Measurements from ENCODE around the gene CRTAP.
"Not testable (repeated sequence)": the region's sequence is repeated elsewhere in the genome, so short reads cannot be mapped to it uniquely, and the experiment has no call there.

Gene CRTAP

DNA sequence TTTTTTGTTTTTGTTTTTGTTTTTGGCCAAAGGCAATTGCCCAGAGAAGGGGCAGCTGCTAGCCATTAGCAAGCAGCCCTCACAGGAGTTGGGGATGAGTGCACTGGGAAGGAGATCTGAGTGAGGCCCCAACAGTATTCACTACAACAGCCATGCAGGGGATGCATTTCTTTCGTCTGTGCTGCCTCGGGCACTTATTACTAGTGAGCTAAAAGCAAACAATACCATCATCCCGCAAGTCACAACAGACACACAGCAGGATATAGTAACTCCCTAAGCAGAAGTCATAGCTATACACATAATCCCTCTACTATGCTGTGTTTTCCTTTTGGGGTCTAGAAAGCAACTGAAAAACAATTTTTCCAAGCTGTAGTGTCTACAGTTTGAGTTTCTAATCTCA, 27.2 kb downstream of the CRTAP start:
- DNase-seq (ENCODE audit: low spot score): no peak

- no peak for DNase-seq (ENCODE audit: low spot score)
Measured at GRCh38 chr3:33144433-33144832, 30.6 kb downstream of the CRTAP start.

GRCh38 chr3:33145221-33145900, 31.5 kb downstream of the CRTAP start:
- DNase-seq (ENCODE audit: low spot score): no peak

GRCh38 chr3:33145901-33146580, 32.2 kb downstream of the CRTAP start:
- DNase-seq (ENCODE audit: low spot score): no peak

GRCh38 chr3:33146791-33147445, 33.1 kb downstream of the CRTAP start:
- DNase-seq (ENCODE audit: low spot score): no peak

DNA sequence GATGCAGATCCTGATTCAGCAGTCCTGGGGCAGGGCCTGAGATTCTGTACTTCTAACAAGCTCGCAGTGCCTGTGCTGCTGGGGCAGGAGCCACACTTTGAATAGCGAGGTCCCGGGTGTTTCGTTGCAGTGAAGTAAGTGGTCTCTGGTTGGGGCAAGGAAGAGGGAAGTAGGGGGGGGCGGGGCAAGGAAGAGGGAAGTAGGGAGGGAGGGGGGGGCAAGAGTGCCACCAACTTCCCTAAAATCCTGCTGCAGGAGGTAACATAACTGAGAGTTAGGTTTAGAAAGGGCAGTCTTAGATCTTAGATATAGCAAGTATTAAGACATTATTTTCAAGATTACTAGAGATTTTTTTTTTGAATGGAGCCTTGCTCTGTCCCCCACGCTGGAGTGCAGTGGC, 35.5 kb downstream of the CRTAP start:
- DNase-seq (ENCODE audit: low spot score): no peak

- peak; percentile 57 for DNase-seq (ENCODE audit: low spot score)
Measured at GRCh38 chr3:33152363-33153360, 38.8 kb downstream of the CRTAP start.

GRCh38 chr3:33153782-33154181, 40.0 kb downstream of the CRTAP start:
- DNase-seq (ENCODE audit: low spot score): no peak

- no peak for DNase-seq (ENCODE audit: low spot score)
Measured at GRCh38 chr3:33155301-33155700, 41.5 kb downstream of the CRTAP start.

DNA sequence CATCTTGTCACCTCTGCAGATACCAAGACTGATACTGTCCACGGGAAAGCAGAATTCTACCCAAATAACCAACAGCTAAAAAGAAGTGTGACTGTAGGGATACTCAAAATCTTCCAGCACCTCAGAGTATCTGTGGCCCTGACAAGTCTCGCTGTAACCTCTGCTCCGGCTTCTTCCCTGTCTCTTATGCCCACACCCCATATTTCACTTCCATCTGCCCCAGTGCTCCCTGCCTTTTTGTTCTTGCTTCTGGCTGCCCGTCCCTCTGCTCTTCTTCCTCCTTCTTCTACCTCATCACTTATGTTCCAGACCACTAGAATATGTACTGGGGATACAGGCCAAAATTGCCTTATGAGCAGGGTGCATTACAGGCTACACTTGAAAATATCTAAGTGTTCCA, 45.4 kb downstream of the CRTAP start:
- DNase-seq (ENCODE audit: low spot score): no peak

DNA sequence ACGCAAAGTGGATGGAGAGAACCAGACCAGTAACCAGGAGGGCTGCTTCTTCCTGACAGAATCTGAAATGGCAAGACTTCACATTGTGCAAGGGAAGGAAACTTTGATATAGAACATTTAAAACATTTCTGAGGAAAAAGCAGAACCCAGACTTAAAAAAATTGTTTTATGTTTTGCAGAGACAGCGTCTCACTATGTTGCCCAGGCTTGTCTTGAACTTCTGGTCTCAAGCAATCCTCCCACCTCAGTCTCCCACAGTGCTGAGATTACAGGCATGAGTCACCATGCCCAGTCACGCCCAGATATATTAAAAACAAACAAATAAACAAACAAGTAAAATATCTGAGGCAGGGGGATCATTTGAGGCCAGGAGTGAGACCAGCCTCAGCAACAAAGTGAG, 46.2 kb downstream of the CRTAP start:
- DNase-seq (ENCODE audit: low spot score): no peak

GRCh38 chr3:33162621-33163020, 48.8 kb downstream of the CRTAP start:
- not testable (repeated sequence) for DNase-seq (ENCODE audit: low spot score)

- no peak for DNase-seq (ENCODE audit: low spot score)
Measured at GRCh38 chr3:33165372-33165771, 51.6 kb downstream of the CRTAP start.

DNA sequence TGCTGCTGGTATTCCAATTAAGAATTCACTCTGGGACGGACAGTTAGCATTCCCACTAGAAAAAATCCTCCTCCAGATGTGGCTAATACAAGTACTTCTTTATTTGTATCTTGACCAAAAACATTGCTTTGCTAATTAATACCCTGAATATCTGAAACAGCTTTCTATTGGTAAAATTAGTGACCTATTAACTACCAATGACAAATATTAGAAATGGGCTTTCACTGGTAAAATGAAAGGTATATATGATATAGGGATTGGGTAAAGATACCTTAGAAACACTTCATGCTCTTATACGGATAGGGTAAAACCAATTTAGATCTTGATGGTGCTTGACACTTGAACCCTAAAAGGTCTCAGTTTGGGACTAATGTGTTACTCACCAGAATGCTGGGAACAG, 52.3 kb downstream of the CRTAP start:
- DNase-seq (ENCODE audit: low spot score): no peak

DNA sequence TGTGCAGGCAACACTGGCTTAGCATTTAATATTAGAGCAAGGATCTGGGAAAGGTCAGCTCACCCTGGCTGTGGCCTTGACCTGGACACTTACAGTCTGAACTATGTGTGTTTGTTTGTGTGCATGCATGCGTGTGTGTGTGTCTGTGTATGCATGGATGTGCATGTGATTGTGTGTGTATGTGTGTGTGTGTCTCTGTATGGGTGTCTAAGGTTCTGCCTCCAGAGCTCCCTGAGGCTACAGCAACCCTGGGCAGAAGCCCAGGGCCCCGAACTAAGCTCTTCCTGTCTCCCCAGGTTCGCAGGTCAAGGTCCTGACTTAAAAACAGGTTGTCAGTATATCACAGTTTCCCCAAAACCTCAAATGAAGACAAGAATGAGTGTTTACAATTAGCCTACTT, 53.5 kb downstream of the CRTAP start:
- no peak for DNase-seq (ENCODE audit: low spot score)

DNA sequence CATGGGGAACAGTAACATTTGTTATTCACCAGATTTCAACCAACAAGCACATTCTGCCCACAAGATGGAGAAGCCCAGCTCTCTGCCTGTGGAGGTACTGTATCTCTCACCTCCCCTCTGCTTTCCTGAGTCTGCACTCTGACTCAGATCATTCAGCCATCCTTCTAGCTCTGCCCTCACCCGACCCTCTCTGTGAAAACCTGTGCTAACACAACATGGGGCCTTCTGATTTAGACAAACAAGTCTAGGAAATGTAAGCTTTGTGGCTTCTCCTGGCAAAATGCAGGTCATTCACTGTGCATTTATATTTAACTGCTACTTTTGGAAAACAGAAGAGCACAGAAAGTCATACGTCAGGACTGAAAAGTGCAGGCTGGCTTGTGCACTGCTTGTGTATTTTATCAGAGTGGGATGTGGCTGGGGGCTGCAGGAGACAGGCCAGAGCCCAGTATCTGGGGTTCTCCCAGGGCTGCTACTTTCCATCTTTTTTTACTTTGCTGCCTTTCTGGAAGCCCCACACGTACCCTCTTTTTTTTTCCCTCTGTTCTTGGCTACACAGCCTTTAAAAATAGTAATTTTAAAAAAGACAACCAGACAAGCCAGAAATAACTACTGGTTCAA, 54.0 kb downstream of the CRTAP start:
- no peak for DNase-seq (ENCODE audit: low spot score)

- DNase-seq (ENCODE audit: low spot score): no peak
Measured at GRCh38 chr3:33170531-33170930, 56.7 kb downstream of the CRTAP start.

DNA sequence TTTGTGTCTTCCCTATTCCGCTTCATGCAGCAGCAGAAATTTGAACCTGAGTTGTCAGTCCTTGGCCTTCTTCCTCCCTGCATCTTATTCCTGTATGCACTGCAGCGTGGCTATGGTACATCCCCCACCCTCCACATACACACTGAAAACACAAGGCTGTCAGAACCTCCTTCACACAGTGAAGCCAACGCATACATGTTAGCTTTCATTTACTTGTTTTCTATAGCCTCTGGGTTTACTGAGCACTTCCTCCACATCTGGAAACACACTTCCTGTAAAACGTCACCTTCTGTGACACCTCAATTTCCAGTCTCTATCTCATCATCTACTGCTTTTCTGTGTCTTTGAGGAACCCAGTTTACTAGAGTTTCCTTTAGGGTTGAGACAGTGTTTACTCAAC, 57.8 kb downstream of the CRTAP start:
- no peak for DNase-seq (ENCODE audit: low spot score)

DNA sequence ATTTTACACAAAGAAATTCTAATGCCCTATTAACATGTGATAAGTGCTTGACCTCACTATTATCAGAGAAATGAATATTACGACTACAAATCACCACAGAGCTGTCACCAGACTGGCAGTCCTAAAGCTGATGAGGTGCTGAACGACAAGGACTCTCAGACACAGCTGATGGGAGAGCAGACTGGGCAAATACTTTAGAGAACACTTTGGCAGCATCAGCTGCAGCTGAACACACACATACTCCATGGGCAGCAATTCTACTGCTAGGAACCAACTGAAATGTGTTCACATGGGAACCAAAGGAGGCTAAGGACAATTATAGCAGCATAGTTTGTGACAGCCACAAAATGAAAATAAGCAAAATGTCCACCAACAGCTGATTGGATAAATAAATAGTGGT, 59.3 kb downstream of the CRTAP start:
- DNase-seq (ENCODE audit: low spot score): no peak

DNA sequence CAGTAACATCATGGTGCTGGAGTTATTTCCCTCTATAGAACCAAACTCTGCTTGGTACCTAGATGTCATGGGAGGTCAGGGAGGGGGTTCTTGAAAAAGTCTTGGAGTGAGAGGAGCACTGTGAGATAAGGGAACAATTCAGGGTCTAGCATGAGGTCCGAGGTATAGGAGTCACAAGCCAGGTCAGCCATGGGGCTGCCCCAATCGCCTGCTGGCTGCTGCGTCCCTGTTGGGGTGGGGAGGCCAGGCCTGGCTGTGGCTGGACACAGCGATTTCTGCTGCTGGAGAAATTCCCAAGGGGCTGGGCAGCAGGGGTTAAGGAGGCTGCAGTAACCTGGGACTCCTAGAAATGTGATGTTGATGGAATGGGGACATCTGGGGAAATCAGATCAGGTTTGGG, 59.9 kb downstream of the CRTAP start:
- no peak for DNase-seq (ENCODE audit: low spot score)

GRCh38 chr3:33174095-33174494, 60.3 kb downstream of the CRTAP start:
- DNase-seq (ENCODE audit: low spot score): no peak

Measured in kidney tubule cell (primary cell).